GM19328 (cell line): ENCODE results near the gene BAIAP2.

Experiments used
- ATAC-seq: cut with Tn5 transposase; IDR thresholded peaks from one replicate; pipeline ENCODE4 v1.9.1; 2021; ENCODE audit warnings: mild to moderate bottlenecking, moderate library complexity; ENCODE audit not compliant: unreplicated experiment

BAIAP2 gene

DNA sequence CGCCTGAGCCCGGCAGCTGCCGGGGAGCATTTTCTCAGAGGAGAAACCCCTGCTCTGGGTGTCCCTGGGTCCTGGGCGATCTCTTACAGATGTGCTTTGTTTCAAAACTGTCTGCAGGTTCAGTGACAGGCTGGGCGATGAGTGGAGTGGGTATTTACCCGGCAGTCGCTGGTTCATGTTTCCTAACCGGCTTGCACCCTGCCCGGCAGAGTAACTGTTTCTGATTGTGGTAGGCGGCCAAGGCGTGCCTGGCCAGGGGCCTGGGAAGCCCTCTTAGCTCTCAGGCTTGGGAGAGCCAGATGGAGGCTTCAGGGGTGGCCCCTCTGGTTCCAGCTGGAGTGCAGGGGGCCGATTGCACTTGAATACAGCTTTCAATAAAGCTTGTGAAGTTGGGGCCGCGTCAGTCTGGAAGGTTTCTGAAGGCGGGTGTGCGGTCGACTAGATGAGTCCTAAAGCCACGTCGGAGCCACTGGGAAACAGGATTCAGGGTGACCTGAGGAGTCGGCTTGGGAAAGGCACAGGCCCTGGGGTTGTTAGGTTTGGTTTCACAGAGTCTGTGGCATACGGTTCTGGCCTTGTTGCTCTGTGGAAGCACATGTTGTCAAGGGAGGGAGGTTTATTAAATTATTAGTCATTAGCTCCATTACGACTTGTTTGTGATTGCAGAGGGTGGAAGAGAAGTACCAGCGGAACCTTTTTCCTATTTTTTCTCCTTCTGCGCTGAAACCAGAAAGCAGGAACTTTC lies 1.4 kb downstream of the BAIAP2 start:
- ATAC-seq = no peak

DNA sequence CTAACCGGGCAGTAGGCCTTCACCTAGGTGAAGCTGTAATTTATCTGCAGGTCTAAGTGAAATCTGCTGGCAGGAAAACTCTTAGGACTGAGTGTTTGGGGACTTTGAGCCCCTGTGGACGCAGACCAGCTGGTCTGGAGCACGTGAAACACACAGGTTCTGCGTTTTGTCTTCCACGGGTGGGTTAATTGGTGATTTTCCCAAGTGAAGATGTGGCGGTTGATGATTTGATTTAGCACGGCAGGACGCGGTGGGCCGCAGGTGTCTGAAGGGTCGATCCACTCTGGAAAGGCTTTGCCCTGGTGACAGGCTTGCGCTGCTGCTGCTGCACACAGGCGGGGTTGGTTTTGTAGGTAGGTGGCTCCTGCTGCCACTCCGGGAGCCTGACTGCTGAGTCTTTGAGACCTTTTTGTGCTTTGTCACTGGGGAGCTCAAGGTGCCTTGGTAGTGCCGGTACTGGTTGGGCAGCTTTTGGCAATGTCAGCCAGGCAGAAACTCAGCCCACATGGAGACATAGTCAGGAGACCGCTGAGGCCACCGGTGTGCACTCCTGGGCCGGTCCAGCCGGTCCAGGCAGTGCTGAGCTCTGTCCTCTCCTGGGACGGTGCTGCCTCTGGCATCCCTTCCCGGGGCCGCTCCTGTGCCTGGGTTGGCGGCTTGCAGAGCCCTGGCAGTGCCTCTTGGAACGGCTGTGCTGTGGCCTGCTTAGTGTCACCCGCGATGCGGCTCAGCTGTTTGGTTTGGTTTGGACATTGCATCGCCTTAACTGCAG lies 2.3 kb downstream of the BAIAP2 start:
- ATAC-seq = no peak

DNA sequence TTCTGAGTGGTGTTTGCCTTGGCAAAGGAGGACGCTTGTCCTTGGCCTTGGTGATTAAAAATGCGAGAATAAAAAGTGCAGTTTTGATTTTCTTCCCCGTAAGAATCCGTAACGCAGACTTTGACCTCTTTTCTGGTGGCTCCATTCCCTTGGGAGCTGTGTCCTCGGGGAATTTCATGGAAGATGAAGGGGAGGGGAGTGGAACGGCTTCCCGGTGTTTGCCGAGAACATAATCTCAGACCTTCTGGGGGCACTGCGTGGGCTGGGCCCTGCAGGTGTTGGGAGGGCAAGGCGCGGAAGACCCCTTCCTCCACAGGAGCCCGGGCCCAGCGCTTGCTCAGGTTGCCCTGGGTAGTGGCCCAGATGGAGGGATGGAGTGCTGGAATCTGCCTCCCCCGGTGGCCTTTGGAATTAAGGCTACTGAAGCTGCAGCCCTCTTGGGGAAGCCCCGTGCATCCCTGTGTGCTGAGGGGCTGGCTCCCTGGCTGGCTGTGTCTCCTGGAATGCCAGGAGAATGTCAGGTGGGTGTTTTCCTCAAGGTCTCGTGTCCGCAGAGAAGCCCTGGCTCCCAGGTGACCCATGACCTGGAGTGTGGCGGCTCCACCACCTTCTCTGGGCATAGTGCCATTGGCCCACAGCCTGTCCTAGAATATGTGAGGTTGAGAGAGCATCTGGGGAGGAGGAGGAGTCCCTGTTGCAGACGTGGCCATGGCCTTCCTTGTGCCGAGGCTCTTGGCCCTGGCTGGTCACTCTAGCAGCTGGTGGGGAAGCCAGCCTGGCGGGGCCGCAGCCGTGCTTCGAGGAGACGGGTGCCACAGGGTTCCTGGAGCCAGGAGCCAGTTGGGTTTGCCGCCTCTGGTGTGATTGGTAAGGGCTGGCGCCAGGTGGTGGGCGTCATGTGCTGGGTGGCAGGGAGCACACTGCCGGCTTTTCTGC lies 3.1 kb downstream of the BAIAP2 start:
- ATAC-seq = no peak

DNA sequence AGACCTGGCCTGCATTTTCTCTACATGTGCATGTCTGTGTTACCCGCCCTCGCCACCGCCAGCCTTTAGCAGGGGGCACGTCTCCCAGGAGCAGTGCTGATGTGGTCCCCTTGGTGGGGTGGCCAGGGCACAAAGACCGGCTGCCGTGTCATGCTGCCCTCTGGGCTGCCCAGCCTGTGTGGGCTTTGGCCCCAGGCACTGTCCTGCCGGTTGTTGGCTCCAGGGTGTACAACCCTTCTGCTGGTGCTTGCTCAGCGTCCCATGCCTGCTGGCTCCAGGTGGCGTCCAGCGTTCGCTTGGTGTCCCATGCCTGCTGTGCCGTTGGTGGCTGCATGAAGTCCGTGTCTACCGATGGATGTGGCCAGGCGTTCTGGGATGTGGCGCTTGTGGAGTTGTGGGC lies 4.1 kb downstream of the BAIAP2 start:
- ATAC-seq = no peak

DNA sequence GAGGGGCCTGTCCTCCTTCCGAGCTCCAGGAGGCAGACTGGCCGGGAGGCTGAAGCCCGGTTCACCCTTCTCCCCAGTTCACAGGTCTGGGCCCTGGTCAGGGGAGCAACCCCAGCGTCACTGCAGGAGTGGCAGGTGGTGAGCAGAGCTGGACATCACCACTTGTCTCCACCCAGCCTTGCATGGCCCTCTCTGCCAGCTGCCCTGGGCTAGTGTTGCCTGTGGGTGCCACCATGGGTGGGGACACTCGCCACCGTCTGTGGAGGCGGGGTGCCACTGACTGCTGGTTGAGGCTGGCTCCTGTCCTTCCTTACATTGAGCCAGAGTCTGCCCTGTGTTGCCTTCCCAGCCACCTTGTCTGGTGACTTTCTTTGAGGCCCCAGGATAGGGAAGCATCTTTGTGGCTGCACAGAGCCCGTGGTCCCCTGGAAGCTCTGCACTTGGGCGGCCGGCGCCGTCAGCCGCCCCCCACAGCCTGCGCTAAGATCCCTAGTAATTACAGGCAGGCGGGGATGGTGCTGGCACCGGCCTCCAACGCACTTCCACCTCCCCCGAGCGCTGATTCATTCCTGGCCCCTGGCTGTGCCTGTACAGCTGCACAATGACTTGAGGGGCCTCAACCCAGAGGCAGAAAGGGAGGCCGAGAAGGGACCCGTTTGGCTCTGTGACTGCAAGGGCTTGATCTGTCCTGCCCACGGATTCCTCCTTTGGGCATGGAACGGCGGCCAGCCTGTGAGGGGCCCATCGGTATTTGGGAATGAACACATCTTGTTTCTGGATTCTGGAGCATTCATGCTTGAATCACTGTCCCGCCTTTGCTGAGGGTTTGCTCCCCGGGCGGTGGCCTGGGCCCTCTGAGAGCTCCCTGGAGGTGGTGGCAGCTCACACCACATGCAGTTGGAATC lies 5.2 kb downstream of the BAIAP2 start:
- ATAC-seq = no peak

DNA sequence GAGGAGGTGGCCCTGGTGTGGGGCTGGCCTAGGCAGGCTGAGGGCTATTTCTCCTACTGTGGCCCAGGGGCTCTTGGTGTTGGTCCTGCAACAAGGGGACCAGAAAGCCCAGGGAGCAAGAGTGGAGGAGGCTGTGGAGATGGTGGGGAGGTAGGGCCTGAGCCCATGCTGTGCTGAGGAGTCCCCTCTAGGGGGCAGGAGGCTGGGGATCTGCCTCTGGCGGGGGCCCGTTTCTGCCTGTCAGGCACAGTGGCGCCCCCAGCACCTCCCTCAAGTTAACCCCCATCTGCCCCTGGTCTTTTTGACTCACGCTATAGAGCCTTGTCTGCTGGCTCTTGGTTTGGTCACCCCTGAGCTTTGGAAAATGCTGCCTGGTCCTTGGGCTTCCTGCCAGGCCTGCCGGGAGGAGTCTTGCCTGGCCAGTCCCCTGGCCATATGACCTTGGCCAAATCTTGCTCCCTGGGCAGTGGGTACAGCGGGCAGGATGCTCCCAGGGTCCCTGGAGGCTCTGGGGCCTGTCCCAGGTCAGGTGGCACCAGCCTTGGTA lies 5.9 kb downstream of the BAIAP2 start:
- ATAC-seq = no peak

DNA sequence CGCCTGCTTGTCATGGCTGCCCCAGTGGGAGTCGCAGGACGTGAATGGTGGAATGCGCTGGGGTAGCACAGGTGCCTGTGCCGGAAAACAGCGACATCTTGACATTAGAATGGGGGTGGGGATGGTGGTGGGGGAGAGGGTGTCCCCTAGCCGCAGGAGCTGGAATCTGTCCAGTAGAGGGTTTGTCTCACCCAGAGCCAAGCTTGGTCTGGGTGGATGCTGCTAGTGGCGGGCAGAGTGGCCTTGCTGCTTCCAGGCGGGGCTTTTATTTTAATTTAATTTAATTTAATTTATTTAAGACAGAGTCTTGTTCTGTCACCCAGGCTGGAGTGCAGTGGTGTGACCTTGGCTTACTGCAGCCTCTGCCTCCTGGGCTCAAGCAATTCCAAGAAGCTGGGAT lies 7.7 kb downstream of the BAIAP2 start:
- ATAC-seq = no peak

DNA sequence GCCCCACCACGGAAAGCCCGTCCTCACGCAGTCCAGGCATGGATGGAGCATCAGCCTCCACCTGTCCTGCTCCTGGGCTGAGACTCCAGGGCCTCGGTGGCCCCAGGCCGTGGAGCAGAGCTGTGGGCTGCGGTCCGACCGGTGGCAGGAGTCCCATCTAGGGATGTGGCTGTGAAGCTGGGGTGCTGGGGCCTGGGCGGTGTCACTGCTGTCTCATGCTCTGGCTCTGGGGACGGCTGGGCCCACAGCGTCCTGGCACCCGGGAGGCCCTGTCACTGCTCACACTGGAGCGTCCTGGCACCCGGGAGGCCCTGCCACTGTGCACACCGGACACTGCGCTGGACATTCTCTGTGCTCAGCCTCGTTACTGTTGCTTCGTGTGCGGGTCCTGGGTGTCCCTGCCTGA lies 8.4 kb downstream of the BAIAP2 start:
- ATAC-seq = no peak

DNA sequence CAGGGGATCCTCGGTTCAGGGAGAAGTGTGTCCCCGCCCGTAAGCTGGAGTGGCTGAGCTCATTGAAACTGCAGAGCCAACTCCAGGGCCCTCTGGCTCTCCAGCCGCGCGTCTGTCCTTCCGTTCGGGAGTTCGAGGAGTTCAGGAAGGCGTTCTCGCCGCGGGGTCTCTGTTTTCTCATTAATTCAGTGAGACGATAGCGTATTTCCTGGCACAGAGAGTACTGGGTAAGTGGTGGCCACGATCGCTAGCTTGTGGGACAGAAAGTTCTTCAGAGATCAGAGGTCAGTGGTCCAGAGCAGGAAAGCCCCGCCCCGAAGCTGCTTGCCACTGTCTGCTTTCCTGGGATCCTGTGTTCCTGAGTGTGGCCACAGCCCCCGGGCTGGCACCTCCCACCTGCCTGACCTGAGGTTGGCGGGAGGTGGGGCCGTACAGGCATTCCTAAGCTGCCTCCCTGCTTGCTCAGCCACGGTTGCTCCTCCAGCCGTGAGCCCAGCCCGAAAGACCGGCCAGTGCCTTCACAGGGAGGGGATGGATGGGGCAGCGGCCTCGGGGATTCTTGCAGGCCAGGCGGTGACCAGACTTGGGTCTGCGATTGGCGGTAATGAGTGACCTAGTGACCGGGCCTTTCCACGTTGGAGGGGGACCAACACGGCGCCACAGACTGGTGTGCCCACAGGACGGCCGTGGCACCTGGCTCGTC lies 8.9 kb downstream of the BAIAP2 start:
- no peak for ATAC-seq

DNA sequence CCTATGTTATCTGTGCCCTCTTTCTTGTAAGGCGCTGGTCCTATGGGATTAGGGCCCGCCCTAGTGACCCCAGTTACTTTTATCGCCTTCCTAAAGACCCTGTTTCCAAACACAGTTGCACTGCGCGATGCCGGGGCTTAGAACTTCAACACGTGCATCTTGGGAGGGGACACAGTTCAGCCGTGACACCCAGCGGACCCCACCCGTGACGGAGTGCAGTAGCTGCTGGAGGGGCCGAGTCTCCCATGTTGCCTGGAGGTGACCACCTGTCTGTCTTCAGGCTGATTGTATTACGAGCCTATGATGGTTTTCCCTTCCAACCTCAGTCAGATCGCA lies 9.4 kb downstream of the BAIAP2 start:
- no peak for ATAC-seq

DNA sequence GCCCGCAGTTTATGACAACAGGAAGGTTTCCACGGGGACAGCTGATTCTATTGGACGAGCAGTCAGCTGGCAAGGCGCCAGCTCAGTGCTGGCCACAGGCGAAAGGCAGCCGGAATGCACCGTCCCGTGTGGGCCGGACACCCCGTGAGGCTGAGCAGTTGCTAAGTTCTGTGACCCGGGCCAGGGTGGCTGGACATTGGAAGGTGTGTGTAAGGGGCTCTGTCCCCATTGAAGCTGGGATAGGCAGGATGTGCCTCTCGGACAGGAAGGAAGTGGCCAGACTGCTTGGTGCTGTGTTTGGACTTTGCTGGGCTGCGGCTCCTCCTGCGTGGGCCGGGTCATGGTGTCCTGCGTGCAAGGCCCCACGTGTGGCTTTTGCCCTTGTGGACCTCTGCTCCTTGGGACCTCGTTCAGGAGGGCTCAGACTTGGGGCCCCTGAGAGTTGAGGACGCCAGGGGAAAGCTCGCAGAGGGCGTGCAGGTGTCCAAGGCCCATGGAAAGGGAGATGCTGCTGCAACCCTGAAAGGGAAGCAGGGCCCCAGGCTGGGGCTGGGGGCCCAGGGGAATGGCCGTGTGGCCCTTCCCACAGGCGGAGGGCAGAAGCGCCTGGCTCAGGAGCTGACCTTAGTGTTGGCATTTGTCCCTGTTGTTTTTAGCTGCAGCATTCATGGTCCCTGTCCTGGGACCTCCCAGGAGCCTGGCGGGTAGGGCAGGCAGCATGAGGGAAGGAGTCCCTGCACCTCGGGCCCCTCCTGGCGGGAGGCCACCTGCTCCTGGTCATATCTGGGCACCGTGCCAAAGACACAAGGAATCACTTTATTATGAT lies 10.0 kb downstream of the BAIAP2 start:
- no peak for ATAC-seq

DNA sequence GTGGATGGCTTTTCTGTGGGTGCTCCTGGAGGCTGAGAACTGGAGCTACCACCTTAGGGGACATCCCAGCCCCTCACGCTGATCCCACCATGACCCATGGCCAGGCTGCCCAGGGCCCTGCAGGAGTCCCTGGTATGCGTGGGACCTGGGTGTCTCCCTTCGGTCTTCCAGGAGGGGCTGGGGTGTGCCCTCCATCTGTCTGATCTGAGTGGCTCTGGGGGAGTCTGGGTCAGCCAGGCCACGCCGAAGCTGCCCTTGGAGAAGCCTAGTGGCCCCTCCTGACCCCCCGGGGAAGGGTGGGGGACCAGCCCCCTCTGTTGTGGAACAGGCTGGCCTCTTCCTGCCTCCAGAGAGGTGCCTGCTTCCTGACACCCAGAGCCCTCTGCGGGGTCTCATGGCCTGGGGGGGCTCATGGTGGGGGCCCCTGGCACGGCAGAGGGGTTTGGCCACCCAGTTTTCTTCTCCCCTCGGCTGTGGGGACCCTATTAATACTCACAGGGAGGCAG lies 10.7 kb downstream of the BAIAP2 start:
- ATAC-seq = no peak

DNA sequence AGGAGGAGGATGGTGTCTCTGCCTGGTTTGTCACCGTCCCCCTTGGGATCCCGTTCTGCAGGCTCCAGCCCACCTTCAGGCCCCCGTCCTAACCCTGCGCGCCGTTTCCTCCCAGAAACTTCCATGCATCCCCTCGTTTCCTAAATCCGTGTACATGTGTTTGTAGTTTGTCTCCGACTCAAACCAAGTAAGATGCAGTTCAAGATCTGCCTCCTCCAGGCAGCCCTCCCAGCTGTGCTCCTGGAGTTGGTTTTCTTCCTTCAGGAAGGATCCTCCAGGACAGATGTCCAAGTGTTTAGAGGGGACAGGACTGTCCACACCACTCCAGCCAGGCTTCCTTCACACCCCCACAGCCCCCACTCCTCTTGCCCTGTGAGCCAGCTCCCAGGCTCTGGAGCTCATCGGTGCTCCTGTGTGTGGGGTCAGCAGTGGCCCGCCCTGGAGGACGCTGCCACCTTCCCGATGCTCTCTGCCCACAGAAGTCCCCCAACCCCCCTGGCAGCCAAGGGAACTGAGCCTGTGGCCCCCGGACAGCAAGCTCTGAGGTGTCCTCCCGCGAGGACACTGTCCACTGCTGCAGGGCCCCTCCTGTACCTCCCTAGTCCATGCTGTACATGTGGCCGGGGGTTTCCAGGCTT lies 11.3 kb downstream of the BAIAP2 start:
- ATAC-seq = no peak

DNA sequence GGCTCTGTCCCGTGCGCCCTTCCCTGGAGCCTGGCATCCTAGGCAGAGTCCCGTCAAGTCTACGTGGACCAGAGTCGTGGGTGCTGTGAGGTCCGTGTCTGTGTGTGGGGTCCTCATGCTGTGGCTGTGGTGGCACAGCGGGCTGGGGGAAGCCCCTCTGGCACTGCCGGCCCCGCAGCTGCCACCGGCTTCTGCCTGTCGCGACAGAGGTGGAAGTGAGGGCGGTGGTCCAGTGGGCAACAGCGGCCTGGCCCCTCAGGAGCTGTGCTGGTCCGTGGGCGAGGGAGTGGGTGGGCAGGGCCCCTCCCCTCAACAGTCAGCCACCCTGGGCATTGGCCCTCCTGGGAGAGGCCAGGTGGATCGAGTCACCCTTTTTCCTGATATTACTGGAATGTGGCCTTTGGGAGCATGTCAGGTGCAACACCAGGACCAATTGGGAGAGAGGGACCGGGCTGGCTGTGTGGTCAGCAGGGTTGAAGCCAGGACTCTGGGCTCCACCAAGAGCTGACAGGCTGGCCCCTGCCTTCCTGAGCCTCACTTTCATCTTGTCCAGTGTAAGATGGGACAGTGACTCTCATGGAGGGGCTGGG lies 11.9 kb downstream of the BAIAP2 start:
- ATAC-seq = no peak

DNA sequence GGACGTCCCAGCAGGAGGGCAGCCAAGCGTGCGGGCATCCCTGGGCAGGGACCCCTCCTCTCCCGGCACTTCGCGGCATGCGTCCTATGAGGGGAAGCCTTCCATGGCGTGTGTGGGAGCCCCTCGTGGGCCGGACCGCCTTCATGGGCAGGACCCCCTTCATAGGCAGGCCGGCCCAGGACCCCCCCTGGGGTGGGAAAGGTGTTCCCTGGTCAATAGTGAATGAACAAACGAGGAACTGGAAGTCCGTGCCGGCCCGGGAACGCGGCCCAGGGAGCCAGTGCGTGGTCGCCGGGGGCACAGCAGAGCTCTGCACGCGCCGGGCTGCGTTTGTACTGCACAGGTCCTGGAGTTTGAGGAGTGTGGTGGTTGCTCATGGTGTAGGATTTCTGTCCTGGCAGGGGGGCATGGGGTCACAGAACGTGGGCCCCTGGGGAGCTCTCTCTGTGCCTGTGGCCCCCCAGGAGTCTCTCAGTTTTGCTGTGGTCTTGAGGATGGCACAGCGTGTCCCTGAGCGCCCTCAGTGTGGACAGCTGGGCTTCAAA lies 13.9 kb downstream of the BAIAP2 start:
- ATAC-seq = no peak

DNA sequence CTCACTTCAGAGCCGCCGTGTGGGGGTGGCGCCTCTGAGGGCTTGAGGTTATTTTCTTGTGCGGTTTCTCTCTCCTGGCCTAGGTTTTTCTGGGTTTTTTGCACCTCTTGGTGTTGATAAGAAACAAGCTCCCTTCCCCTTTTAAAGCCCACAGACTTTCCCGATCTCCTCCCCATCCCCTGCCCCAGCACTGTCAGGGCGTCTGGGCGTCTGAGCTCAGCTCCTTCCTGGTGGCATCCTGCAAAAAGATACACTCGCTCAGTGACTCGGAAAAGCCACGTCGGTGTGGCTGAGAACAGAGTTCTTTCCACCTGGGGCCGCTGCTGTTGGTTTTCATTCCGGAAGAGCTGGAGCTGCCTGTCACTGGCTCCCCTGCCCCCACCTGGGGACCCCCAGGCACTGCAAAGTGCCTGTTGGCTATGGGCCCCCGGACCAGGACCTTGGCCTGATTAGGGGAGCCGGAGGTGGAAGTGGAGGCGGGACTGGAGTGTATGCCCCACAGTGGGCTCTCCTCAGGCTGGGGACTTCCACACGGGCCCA lies 14.5 kb downstream of the BAIAP2 start:
- no peak for ATAC-seq

DNA sequence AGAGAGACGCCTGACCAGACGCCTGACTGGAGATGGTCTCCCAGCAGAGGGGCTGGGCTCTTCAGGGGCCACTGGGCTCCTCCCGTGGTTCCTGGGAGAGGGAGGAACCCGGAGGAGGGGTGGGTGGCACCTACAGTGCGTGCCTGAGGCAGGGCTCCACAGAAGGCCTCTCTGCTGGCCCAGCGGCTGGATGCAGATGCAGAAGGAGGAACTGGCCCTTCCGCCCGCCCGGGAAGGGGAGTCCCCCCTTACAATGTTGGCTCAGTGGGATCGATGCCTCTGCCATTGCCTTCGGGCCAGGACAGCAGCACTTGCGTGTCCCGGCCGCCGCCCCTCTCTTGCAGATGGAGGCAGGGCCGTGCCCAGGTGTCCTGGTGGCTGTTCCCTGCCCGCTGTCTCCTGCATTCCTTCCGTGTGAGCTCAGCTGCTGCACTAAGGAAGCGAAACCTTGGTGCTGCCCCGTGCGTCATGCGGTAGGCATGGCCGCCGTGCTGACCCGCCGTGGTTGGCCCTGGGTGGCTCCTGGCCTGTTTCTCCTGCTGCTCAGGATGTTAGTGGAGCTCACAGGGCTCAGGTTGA lies 15.1 kb downstream of the BAIAP2 start:
- no peak for ATAC-seq
